Karpas-422 (cell line): Measurements from ENCODE around the gene PTTG1IP. TPM values are rescaled to one million over a fixed set of nuclear protein-coding genes. Genes with fewer than 3 reads are reported as not detected.

Experiments
- DNase-seq: peaks from one replicate; pipeline ENCODE4 v3.0.0-alpha.2; 2015
- H2AFZ ChIP-seq: fragments of 200-600 bp; sonication (generic); 2 replicates; pipeline ENCODE4 v1.6.1; 2014; ENCODE audit warnings: antibody characterized with exemption, low read length, mixed read lengths
- H3K27ac ChIP-seq: fragments of 200-600 bp; sonication (generic); 2 replicates; pipeline ENCODE4 v1.5.1; 2014; ENCODE audit warnings: mild to moderate bottlenecking, low read length, moderate library complexity
- H3K27me3 ChIP-seq: fragments of 200-600 bp; sonication (generic); 2 replicates; pipeline ENCODE4 v1.6.1; 2014; ENCODE audit warnings: low read length, mixed read lengths
- H3K36me3 ChIP-seq: fragments of 200-600 bp; sonication (generic); 2 replicates; pipeline ENCODE4 v1.6.1; 2014; ENCODE audit warnings: low read length, mixed read lengths; ENCODE audit not compliant: insufficient read depth
- H3K4me1 ChIP-seq: fragments of 200-600 bp; sonication (generic); 2 replicates; pipeline ENCODE4 v1.6.1; 2014; ENCODE audit warnings: mild to moderate bottlenecking, low read length, mixed read lengths
- H3K4me2 ChIP-seq: fragments of 200-600 bp; sonication (generic); 2 replicates; pipeline ENCODE4 v1.6.1; 2014; ENCODE audit warnings: low read length, low read depth, mild to moderate bottlenecking; ENCODE audit not compliant: poor library complexity, severe bottlenecking
- H3K4me3 ChIP-seq: fragments of 200-600 bp; sonication (generic); 2 replicates; pipeline ENCODE4 v1.5.1; 2014; ENCODE audit warnings: mild to moderate bottlenecking, antibody characterized with exemption, low read length, mixed read lengths
- H3K79me2 ChIP-seq: fragments of 200-600 bp; sonication (generic); 2 replicates; pipeline ENCODE4 v1.6.1; 2014; ENCODE audit warnings: mild to moderate bottlenecking, low read length, mixed read lengths
- H3K9ac ChIP-seq: fragments of 200-600 bp; sonication (generic); 2 replicates; pipeline ENCODE4 v1.6.0; 2014; ENCODE audit warnings: low read length
- H3K9me2 ChIP-seq: fragments of 200-600 bp; sonication (generic), shearing (Covaris generic); replicated peaks from 2 replicates; pipeline ENCODE4 v1.6.0; 2014; ENCODE audit warnings: mild to moderate bottlenecking, low read length, moderate library complexity; ENCODE audit not compliant: insufficient read depth
- H3K9me3 ChIP-seq: fragments of 300-700, 200-600 bp; sonication (generic); 2 replicates; pipeline ENCODE4 v1.6.1; 2014; ENCODE audit warnings: low read length, mixed read lengths
- H4K20me1 ChIP-seq: fragments of 200-600 bp; sonication (generic); 2 replicates; pipeline ENCODE4 v1.6.1; 2014; ENCODE audit warnings: mild to moderate bottlenecking, antibody characterized with exemption, low read length, low read depth; ENCODE audit not compliant: insufficient read depth
- total RNA-seq: library from RNA; depleted of rRNA; stranded (reverse); fragments of >200 nt; shearing (Covaris generic); gene quantifications from 2 replicates; pipeline ENCODE4 v1.2.3, GENCODE V29; 2014; ENCODE audit warnings: low replicate concordance

The PTTG1IP gene
- total RNA-seq, 1 experiment from 2014 or later, result 44.7 TPM

GRCh38 chr21:44905728-44906090 is 32.2 kb upstream of the PTTG1IP start:
- no peaks in the 10 kb centered on the region; the same call in 1 of the 2 replicates for H4K20me1 ChIP-seq
- H3K9me3 ChIP-seq, result no peaks in the 10 kb centered on the region
- peaks cover 39% of the 10 kb centered on the region for H3K36me3 ChIP-seq
- H3K4me2 ChIP-seq, result no peak overlapping the region
- H3K9me2 ChIP-seq, result no peaks in the 10 kb centered on the region
- H3K27ac ChIP-seq, result no peak overlapping the region
- no peak overlapping the region for H2AFZ ChIP-seq
- no peaks in the 10 kb centered on the region for H3K27me3 ChIP-seq
- H3K4me3 ChIP-seq, result no peak overlapping the region
- H3K9ac ChIP-seq, result no peak overlapping the region
- H3K79me2 ChIP-seq, result no peaks in the 10 kb centered on the region
- DNase-seq, result no peak
- peaks cover 35% of the 10 kb centered on the region for H3K4me1 ChIP-seq

- no peaks in the 10 kb centered on the region; the same call in 1 of the 2 replicates for H4K20me1 ChIP-seq
- H3K4me1 ChIP-seq, result peaks cover 29% of the 10 kb centered on the region
- no peak overlapping the region for H3K27ac ChIP-seq
- H3K4me2 ChIP-seq, result no peak overlapping the region
- no peak for DNase-seq
- H3K9me3 ChIP-seq, result no peaks in the 10 kb centered on the region
- H3K36me3 ChIP-seq, result peaks cover 41% of the 10 kb centered on the region
- no peaks in the 10 kb centered on the region for H3K9me2 ChIP-seq
- no peak overlapping the region for H3K9ac ChIP-seq
- no peak overlapping the region for H2AFZ ChIP-seq
- H3K79me2 ChIP-seq, result no peaks in the 10 kb centered on the region
- no peaks in the 10 kb centered on the region for H3K27me3 ChIP-seq
- no peak overlapping the region for H3K4me3 ChIP-seq
These were observed 31.7 kb upstream of the PTTG1IP start for GRCh38 chr21:44905016-44905727.

- no peaks in the 10 kb centered on the region for H3K9me2 ChIP-seq
- no peak overlapping the region for H3K4me3 ChIP-seq
- no peaks in the 10 kb centered on the region for H3K79me2 ChIP-seq
- no peaks in the 10 kb centered on the region; the same call in 1 of the 2 replicates for H4K20me1 ChIP-seq
- no peak overlapping the region for H3K4me2 ChIP-seq
- H3K27ac ChIP-seq, result no peak overlapping the region
- no peaks in the 10 kb centered on the region for H3K27me3 ChIP-seq
- no peaks in the 10 kb centered on the region for H3K9me3 ChIP-seq
- peaks cover 21% of the 10 kb centered on the region for H3K4me1 ChIP-seq
- H3K9ac ChIP-seq, result no peak overlapping the region
- H3K36me3 ChIP-seq, result peaks cover 37% of the 10 kb centered on the region
- H2AFZ ChIP-seq, result no peak overlapping the region
- DNase-seq, result no peak
These were observed 30.8 kb upstream of the PTTG1IP start for GRCh38 chr21:44904141-44904923.

- no peak overlapping the region for H3K27ac ChIP-seq
- H3K9ac ChIP-seq, result no peak overlapping the region
- no peak overlapping the region for H2AFZ ChIP-seq
- DNase-seq, result no peak
- no peaks in the 10 kb centered on the region for H3K79me2 ChIP-seq
- H3K36me3 ChIP-seq, result peaks cover 41% of the 10 kb centered on the region
- H3K27me3 ChIP-seq, result no peaks in the 10 kb centered on the region
- H3K9me2 ChIP-seq, result no peaks in the 10 kb centered on the region
- H3K9me3 ChIP-seq, result no peaks in the 10 kb centered on the region
- no peak overlapping the region for H3K4me2 ChIP-seq
- no peaks in the 10 kb centered on the region; the same call in 1 of the 2 replicates for H4K20me1 ChIP-seq
- peaks cover 15% of the 10 kb centered on the region for H3K4me1 ChIP-seq
- no peak overlapping the region for H3K4me3 ChIP-seq
These were observed 30.2 kb upstream of the PTTG1IP start for GRCh38 chr21:44903689-44904088.

- Histone ChIP-seq H4K20me1 (no peaks in the 10 kb centered on the region; the same call in 1 of the 2 replicates), H3K79me2 (no peaks in the 10 kb centered on the region), H3K4me1 (peaks cover 10% of the 10 kb centered on the region), H3K36me3 (peaks cover 46% of the 10 kb centered on the region), H3K9me2 (no peaks in the 10 kb centered on the region), H3K27me3 (no peaks in the 10 kb centered on the region), H3K4me3 (no peak overlapping the region), H3K27ac (no peak overlapping the region), H2AFZ (no peak overlapping the region), H3K9ac (no peak overlapping the region), H3K4me2 (no peak overlapping the region), H3K9me3 (no peaks in the 10 kb centered on the region)
- DNase-seq, result no peak
These were observed 29.7 kb upstream of the PTTG1IP start for GRCh38 chr21:44903050-44903685.

- Histone ChIP-seq H3K36me3 (peaks cover 45% of the 10 kb centered on the region), H3K79me2 (no peaks in the 10 kb centered on the region), H3K9me3 (no peaks in the 10 kb centered on the region), H2AFZ (no peak overlapping the region), H3K9me2 (no peaks in the 10 kb centered on the region), H4K20me1 (no peaks in the 10 kb centered on the region; the same call in 1 of the 2 replicates), H3K4me3 (no peak overlapping the region), H3K9ac (no peak overlapping the region), H3K27me3 (no peaks in the 10 kb centered on the region), H3K4me1 (peaks cover 3% of the 10 kb centered on the region), H3K27ac (no peak overlapping the region), H3K4me2 (no peak overlapping the region)
- DNase-seq, result no peak
These were observed 29.0 kb upstream of the PTTG1IP start for GRCh38 chr21:44902268-44903049.

GRCh38 chr21:44901391-44902074 is 28.0 kb upstream of the PTTG1IP start:
- Histone ChIP-seq H3K4me2 (no peak overlapping the region), H4K20me1 (no peaks in the 10 kb centered on the region; the same call in 1 of the 2 replicates), H3K9ac (no peak overlapping the region), H3K27me3 (no peaks in the 10 kb centered on the region), H3K36me3 (peaks cover 41% of the 10 kb centered on the region), H3K4me1 (peaks cover under 1% of the 10 kb centered on the region; the same call in 1 of the 2 replicates), H3K27ac (no peak overlapping the region), H3K79me2 (no peaks in the 10 kb centered on the region), H3K9me3 (no peaks in the 10 kb centered on the region), H2AFZ (no peak overlapping the region), H3K4me3 (no peak overlapping the region), H3K9me2 (no peaks in the 10 kb centered on the region)
- DNase-seq, result no peak
